HCT116 (cell line): ENCODE measurements around the gene AP3S1. TPM values are rescaled to one million over a fixed set of nuclear protein-coding genes. Genes with fewer than 3 reads are reported as not detected.

Experiments
- ATAC-seq: fragments of 200-7000 bp; cut with Tn5 transposase; 2 replicates; pipeline ENCODE4 v1.9.1; 2020; ENCODE audit warnings: mild to moderate bottlenecking, moderate library complexity
- BruUV-seq: library from RNA; stranded (reverse); fragments of 400-500 nt; replicated peaks from 2 replicates; lab custom pipeline; 2021; lab: Mats Ljungman, UMichigan
- CTCF ChIA-PET: fragments of 300-600 bp; sonication (Branson Sonifier 250); formaldehyde crosslinking; loops from one replicate; lab custom pipeline; 2021; ENCODE audit warnings: antibody characterized with exemption; lab: Charles Lee
- POLR2A ChIA-PET: fragments of 300-600, 350-600 bp; sonication (Branson Sonifier 250); formaldehyde crosslinking; loops from one replicate; lab custom pipeline; 2021; ENCODE audit warnings: antibody characterized with exemption; lab: Charles Lee
- RAD21 ChIA-PET, 2 experiments: fragments of 300-600 bp; sonication (Branson Sonifier 250); formaldehyde crosslinking; loops; one replicate each; lab custom pipeline; 2023; ENCODE audit warnings: low total read pairs in 2 of 2; ENCODE audit not compliant: uncharacterized antibody in 2 of 2, unreplicated experiment in 2 of 2, low non-redundant PET in 1 of 2; lab: Charles Lee
- DNase-seq: peaks from one replicate; pipeline ENCODE4 v3.0.0-alpha.2; 2010; ENCODE audit warnings: low read depth, low spot score
- H2AFZ ChIP-seq: fragments of 200-600 bp; shearing (Covaris generic), sonication (generic); 2 replicates; pipeline ENCODE4 v1.6.1; 2017; ENCODE audit warnings: low read depth, mixed run types, mixed read lengths, antibody characterized with exemption, low read length; ENCODE audit not compliant: poor library complexity, severe bottlenecking
- H3K27ac ChIP-seq: 2 replicates; pipeline ENCODE4 v1.5.1; 2012; ENCODE audit warnings: low read depth, low read length
- H3K27me3 ChIP-seq: fragments of 200-600 bp; sonication (generic); 2 replicates; pipeline ENCODE4 v1.6.1; 2016; ENCODE audit warnings: mixed run types, low read length, mixed read lengths; ENCODE audit not compliant: insufficient read depth
- H3K36me3 ChIP-seq, 2 experiments: fragments of 200-500 bp in 1 of 2; fragments of 200-600 bp in 1 of 2; sonication (Bioruptor generic) in 1 of 2; sonication (generic) in 1 of 2; 2 replicates each; pipeline versions ENCODE4 v1.5.1 to v1.6.1; 2014 to 2016; ENCODE audit warnings: low read length in 2 of 2, inconsistent platforms in 1 of 2, mixed read lengths in 1 of 2, mixed run types in 1 of 2; ENCODE audit not compliant: insufficient read depth in 2 of 2, control insufficient read depth in 1 of 2
- H3K4me1 ChIP-seq, 2 experiments: fragments of 200-600 bp in 1 of 2; sonication (generic) in 1 of 2; 2 replicates each; pipeline versions ENCODE4 v1.5.1 to v1.6.1; 2012 to 2017; ENCODE audit warnings: low read length in 2 of 2, inconsistent platforms in 1 of 2, mild to moderate bottlenecking in 1 of 2, mixed read lengths in 1 of 2, mixed run types in 1 of 2, moderate library complexity in 1 of 2; ENCODE audit not compliant: insufficient read depth in 2 of 2, control insufficient read depth in 1 of 2
- H3K4me2 ChIP-seq: fragments of 200-600 bp; sonication (generic); 2 replicates; pipeline ENCODE4 v1.6.1; 2017; ENCODE audit warnings: mixed run types, low read length, mixed read lengths
- H3K4me3 ChIP-seq, 2 experiments: fragments of 200-600 bp in 1 of 2; sonication (generic) in 1 of 2; replicated peaks in 1 of 2; 2 replicates each; pipeline ENCODE4 v1.5.1; 2011 to 2016; ENCODE audit warnings: low read length in 2 of 2, control low read depth in 1 of 2, low read depth in 1 of 2, mild to moderate bottlenecking in 1 of 2, mixed read lengths in 1 of 2, mixed run types in 1 of 2
- H3K79me2 ChIP-seq: fragments of 200-600 bp; sonication (generic); 2 replicates; pipeline ENCODE4 v1.6.1; 2017; ENCODE audit warnings: mild to moderate bottlenecking, mixed run types, low read length, moderate library complexity, mixed read lengths; ENCODE audit not compliant: insufficient read depth
- H3K9ac ChIP-seq: fragments of 200-600 bp; sonication (generic); 2 replicates; pipeline ENCODE4 v1.6.1; 2016; ENCODE audit warnings: low read length, mixed read lengths
- H3K9me2 ChIP-seq: fragments of 200-600 bp; sonication (generic), shearing (Covaris generic); 2 replicates; pipeline ENCODE4 v1.6.1; 2017; ENCODE audit warnings: mixed run types, mild to moderate bottlenecking, moderate library complexity; ENCODE audit not compliant: insufficient read depth
- H3K9me3 ChIP-seq, 2 experiments: fragments of 200-500 bp in 1 of 2; fragments of 200-600 bp in 1 of 2; sonication (Bioruptor generic) in 1 of 2; sonication (generic) in 1 of 2; 2 replicates each; pipeline ENCODE4 v1.6.1; 2014 to 2017; ENCODE audit warnings: low read length in 2 of 2, mixed read lengths in 2 of 2, inconsistent platforms in 1 of 2, low read depth in 1 of 2, mild to moderate bottlenecking in 1 of 2, mixed run types in 1 of 2, moderate library complexity in 1 of 2; ENCODE audit not compliant: control insufficient read depth in 1 of 2, insufficient read depth in 1 of 2
- H4K20me1 ChIP-seq: fragments of 200-600 bp; sonication (generic), shearing (Covaris generic); 2 replicates; pipeline ENCODE4 v1.6.1; 2017; ENCODE audit warnings: mixed run types, mild to moderate bottlenecking, moderate library complexity; ENCODE audit not compliant: insufficient read depth
- EGR1 ChIP-seq: IDR thresholded peaks from 2 replicates; pipeline ENCODE4 v1.6.1; 2012; ENCODE audit warnings: low read depth
- FOSL1 ChIP-seq: IDR thresholded peaks from 2 replicates; pipeline ENCODE4 v1.6.1; 2012; ENCODE audit warnings: low read depth
- JUND ChIP-seq: IDR thresholded peaks from 2 replicates; pipeline ENCODE4 v1.6.1; 2012
- MAX ChIP-seq: IDR thresholded peaks from 2 replicates; pipeline ENCODE4 v1.6.1; 2012
- POLR2AphosphoS5 ChIP-seq: IDR thresholded peaks from 2 replicates; pipeline ENCODE4 v1.6.1; 2011; ENCODE audit warnings: mild to moderate bottlenecking, low read depth, low read length, moderate library complexity
- YY1 ChIP-seq: IDR thresholded peaks from 2 replicates; pipeline ENCODE4 v1.6.1; 2011; ENCODE audit warnings: low read length, low read depth, moderate library complexity, mild to moderate bottlenecking; ENCODE audit not compliant: insufficient replicate concordance; ENCODE audit errors: extremely low read depth
- intact Hi-C: fragments of 100-400 bp; cut with micrococcal nuclease; formaldehyde crosslinking; loops from 2 replicates; pipeline ENCODE4 v1.10.0; 2022
- total RNA-seq: library from RNA; stranded (reverse); gene quantifications from one replicate; pipeline ENCODE4 v1.2.1, GENCODE V29; 2021; ENCODE audit not compliant: unreplicated experiment
- TF ChIP-seq, protein P1 (sequence below): IDR thresholded peaks from 2 replicates; pipeline ENCODE4 v1.6.1; 2012; ENCODE audit warnings: low read depth
- TF ChIP-seq, protein P2 (sequence below): IDR thresholded peaks from 2 replicates; pipeline ENCODE4 v1.6.1; 2012

Gene AP3S1
- total RNA-seq, 1 experiment from 2014 or later = 432 TPM

DNA sequence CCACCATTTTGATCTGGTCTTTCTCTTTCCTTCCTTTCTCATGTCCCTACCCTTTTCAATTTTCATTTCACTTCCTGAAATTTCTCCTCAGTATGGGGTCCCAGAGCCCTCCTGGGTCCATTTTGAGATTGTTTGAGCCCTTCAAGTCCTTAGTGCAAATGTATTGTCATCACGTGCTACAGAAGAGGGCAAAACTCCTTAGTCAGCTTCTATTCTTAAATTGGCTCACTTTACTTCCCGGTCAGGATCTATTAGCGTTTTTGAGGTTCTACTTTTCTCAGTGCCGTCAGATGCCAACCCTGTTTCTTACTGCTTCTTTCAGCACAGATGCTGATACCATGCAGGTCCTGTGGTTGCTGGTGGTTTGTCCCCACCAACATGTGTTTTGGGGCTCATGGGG lies 6.3 kb upstream of the AP3S1 start:
- no peak overlapping the region for H3K4me2 ChIP-seq
- no peaks in the 10 kb centered on the region for H3K27me3 ChIP-seq
- no peak overlapping the region for H3K9ac ChIP-seq
- no TSS peak for BruUV-seq
- no peaks in the 10 kb centered on the region for H3K9me2 ChIP-seq
- CTCF ChIA-PET = interaction anchor here (1.5 kb wide), 1 partner anchor 10 kb away, joined by 3 read pairs; no protein-coding TSS in a partner anchor
- H3K9me3 ChIP-seq = no peaks in the 10 kb centered on the region
- H4K20me1 ChIP-seq = peaks cover 6% of the 10 kb centered on the region; the same call in 1 of the 2 replicates
- RAD21 ChIA-PET = no interaction called here
- POLR2A ChIA-PET = interaction anchor here (0.8 kb wide), 1 partner anchor 233 kb away, joined by 3 read pairs; no protein-coding TSS in a partner anchor
- intact Hi-C loops = loop anchor here (10.0 kb wide), 1 partner anchor 461 kb away; no protein-coding TSS in a partner anchor
- H3K79me2 ChIP-seq = peaks cover 82% of the 10 kb centered on the region
- H3K4me1 ChIP-seq = peaks cover 10 to 30% of the 10 kb centered on the region in 2 experiments; a peak in 3 of 4 replicates
- ATAC-seq = no peak
- DNase-seq = no peak
- peaks cover 46 to 85% of the 10 kb centered on the region in 2 experiments for H3K36me3 ChIP-seq
- TF ChIP-seq YY1 (no peak), EGR1 (no peak), POLR2AphosphoS5 (no peak), JUND (no peak), MAX (no peak), FOSL1 (no peak)
- TF ChIP-seq, protein P1, sequence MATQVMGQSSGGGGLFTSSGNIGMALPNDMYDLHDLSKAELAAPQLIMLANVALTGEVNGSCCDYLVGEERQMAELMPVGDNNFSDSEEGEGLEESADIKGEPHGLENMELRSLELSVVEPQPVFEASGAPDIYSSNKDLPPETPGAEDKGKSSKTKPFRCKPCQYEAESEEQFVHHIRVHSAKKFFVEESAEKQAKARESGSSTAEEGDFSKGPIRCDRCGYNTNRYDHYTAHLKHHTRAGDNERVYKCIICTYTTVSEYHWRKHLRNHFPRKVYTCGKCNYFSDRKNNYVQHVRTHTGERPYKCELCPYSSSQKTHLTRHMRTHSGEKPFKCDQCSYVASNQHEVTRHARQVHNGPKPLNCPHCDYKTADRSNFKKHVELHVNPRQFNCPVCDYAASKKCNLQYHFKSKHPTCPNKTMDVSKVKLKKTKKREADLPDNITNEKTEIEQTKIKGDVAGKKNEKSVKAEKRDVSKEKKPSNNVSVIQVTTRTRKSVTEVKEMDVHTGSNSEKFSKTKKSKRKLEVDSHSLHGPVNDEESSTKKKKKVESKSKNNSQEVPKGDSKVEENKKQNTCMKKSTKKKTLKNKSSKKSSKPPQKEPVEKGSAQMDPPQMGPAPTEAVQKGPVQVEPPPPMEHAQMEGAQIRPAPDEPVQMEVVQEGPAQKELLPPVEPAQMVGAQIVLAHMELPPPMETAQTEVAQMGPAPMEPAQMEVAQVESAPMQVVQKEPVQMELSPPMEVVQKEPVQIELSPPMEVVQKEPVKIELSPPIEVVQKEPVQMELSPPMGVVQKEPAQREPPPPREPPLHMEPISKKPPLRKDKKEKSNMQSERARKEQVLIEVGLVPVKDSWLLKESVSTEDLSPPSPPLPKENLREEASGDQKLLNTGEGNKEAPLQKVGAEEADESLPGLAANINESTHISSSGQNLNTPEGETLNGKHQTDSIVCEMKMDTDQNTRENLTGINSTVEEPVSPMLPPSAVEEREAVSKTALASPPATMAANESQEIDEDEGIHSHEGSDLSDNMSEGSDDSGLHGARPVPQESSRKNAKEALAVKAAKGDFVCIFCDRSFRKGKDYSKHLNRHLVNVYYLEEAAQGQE = no peak
- TF ChIP-seq, protein P2, sequence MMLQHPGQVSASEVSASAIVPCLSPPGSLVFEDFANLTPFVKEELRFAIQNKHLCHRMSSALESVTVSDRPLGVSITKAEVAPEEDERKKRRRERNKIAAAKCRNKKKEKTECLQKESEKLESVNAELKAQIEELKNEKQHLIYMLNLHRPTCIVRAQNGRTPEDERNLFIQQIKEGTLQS = no peak
- no peak overlapping the region for H3K27ac ChIP-seq
- H2AFZ ChIP-seq = no peak overlapping the region
- no peak overlapping the region for H3K4me3 ChIP-seq
